HG03558 (cell line): ENCODE results near the gene VAMP8.
"Not testable (repeated sequence)": the region's sequence is repeated elsewhere in the genome, so short reads cannot be mapped to it uniquely, and the experiment has no call there.

Experiments used
- ATAC-seq: cut with Tn5 transposase; IDR thresholded peaks from one replicate; pipeline ENCODE4 v1.9.1; 2021; ENCODE audit warnings: moderate number of reproducible peaks; ENCODE audit not compliant: unreplicated experiment; ENCODE audit errors: extremely low read depth

VAMP8 gene

GRCh38 chr2:85596026-85596333 is 18.6 kb downstream of the VAMP8 start:
- no peak for ATAC-seq

DNA sequence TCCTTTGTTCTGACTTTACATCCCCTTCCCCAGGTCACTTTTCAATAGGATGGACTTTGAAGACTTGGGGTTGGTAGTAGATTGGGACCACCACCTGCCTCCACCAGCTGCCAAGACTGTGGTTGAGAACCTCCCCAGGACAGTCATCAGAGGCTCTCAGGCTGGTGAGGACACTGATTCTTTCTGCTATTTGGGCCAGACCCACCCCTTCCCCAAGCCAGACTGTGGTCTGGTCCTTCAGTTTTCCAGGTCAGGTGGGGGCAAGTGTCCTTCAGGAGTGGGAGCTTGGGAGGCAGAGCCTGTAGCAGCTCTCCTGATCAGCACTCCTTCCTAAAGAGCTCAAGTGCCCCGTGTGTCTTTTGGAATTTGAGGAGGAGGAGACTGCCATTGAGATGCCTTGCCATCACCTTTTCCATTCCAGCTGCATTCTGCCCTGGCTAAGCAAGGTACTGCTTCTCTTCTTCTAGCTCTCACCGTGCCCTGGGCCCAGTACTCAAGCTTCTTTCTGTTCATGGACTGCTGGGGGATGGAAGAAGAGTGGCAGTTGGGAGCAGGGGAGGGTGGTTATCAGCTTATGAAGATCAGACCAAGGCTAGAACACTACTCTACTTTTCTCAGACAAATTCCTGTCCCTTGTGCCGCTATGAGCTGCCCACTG is 19.2 kb downstream of the VAMP8 start:
- no peak for ATAC-seq

GRCh38 chr2:85597241-85597640 is 19.9 kb downstream of the VAMP8 start:
- no peak for ATAC-seq

DNA sequence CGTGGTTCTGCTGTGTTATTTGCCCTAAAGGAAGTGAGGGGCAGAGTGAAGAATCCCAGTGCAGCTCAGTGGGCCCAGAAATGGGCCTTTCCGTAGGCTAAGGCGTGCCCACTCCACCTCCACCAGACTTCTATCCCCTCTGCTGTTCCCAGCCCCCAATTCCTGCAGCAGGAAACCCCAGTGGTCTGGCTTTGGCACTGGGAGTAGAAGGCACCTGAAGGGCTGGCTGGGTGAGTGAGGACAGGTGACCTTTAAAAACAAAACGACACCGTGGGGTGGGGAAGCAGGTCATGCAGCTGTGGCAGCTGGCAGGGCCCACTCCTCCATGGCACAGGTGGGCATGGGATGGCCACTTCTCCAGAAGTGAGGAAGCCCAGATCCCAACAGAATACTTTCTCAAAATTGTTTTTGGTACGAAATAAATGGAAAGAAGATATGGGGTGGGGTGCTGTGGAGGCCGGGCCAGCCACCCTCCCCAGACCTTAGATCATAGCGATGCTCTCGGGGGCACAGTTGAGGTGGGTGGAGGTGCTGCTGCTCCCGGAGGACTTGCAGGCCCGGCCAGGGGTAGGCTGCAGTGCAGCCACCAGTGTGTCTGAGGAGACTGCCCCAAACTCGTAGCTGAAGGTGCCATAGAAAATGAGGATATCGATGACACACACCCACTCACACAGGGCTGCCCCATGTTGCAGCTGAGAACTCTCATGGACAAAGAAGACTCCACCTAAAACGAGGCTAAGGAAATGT is 21.4 kb downstream of the VAMP8 start:
- no peak for ATAC-seq

DNA sequence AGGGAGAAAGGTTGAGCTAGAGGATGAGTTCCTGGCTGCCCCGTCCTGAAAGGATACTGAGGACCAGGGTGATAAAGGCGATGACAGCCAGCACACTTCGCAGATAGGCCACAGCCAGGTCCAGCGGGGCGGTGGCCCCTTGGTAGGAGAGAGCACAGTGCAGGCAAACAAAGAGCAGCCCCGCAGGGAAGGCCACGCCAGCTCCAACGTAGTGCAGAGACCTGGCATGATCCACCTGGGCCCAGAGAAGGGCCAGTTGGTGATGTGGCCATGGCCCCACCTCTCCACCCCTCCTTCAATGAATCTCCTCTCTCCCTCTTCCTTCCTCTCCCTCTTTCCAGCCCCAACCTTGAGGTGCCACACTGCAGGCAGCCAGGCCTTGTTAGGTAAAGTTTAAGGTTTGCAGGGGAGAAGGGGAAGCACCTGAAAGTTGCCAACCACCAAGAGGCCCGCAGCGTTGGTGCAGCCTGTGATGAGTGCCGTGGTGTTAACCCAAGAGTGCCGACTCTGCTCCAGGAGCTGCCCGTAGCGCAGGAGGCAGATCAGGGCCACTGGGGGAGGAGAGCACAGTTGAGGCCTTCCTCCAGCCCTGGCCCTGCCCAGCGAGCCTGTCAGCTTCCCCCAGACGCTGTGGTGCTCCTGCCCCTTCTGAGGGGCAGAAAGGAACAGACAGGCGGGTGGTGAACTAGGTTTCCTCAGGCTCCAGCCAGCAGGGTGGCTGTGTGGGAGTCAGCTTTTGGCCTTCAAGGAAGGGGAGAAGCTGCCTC is 22.3 kb downstream of the VAMP8 start:
- no peak for ATAC-seq

GRCh38 chr2:85600235-85600575 is 22.8 kb downstream of the VAMP8 start:
- no peak for ATAC-seq

DNA sequence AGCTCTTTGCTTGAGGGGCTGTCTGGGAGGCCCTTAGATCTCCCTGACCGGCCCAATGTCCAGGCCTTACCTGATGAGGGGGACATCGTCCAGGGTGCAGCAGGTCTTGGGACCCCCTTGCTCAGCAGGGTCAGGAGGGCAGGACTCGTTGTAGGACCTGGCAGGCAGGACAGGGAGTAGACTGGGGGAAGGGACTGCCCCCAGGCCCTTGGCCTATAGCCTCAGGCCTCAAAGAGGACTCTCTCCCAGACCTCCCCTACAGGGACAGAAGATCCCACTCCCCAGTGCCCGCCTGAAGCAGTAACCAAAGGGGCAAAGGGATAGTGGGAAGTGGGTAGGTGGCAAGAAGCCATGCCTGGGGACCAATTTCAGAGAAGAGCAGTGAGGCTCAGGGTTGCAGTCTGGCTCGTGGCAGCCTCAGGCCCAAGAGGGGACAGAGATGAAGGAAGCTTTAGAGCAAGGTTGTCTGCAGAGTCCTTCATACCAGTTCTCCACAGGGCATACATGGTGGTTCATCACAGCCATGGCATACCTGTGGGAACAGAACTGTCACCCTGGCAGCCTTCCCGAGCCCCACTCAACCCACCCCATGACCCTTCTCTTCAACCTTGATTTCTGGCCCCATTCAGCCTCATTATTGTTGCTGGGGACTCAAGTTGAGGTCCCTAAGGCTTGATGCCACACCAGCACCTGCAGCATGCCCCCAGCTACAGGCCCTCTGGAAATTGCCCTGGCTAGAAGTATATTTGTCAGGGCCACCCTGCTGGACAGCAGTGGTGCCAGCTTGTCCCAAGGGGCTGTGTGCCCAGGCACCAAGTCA is 23.8 kb downstream of the VAMP8 start:
- no peak for ATAC-seq

DNA sequence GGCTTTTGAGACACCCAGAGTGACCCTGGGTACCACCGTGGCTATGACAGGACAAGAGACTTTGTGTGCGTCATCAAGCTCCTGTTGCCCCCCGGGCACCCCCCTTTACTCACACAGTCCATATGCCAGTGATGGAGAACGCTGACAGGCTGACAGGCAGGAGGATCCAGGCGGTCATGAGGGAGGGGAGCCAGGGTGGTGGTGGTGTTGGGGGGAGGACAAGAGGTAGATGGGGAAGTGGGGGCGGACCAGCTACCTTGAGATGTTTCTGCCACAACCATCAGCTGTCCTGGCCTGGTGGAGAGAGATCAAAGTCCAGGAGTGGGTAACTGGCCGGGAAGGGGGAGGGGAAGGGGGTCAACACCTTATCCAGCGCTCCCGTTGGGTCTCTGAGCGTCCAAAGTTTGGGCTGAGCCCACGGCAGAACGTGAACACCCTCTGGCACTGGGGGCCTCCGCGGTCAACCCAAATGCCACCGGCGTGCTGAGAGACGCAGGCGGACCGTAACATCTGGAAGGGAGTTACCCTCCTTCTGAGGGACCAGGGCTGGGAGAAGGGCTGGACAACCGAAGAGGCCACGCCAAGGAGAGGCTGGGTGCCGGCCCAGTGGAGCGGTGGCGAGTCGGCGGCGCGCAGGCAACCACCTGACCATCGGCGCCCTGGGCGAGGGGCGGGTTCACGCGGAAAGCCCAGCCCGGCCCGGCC is 24.5 kb downstream of the VAMP8 start:
- ATAC-seq, result peak; percentile 12

DNA sequence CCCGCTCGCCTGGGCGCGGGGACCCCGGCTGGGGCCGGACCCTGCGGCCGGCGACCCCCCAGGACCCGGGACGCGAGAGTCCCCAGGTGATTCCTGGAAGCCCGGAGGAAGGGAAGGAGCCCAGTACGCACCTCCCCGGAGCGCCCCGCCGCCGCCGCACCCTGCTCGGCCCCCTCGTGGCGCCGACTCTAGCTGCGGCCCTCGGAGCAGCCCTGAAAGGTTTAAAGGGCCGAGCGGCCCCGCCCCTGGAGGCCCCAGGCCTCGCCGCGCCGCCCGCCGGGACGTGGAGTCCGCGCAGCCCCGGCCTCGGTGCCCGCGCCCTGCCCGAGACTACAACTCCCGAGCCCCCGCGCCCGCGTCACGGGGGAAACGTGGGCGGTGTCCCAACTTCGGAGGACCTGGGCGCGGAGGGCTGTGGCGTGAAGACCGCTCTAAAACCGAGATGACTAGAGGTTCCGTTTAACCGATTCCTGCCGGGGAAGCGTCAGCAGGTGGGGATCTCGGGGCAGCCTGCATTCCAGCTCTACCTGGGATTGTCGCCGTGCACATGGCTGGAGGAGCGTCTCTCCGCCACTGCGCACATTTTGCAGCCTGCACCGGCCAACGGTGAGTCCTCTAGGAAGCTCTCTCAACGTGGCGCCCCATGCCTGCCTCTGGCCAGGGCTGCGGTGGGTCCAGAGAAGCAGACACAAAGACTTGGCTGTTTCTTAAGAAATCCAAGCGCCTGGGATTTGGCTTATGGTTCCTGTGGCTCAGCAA is 25.3 kb downstream of the VAMP8 start, which contains the start of gene TMEM150A:
TSS of gene TMEM150A (minus strand) at position 223 of the 759 bp plus-strand sequence. CDS start 750 bp downstream, outside the sequence.
- ATAC-seq, result peak; percentile 87

GRCh38 chr2:85604133-85604444 is 26.7 kb downstream of the VAMP8 start:
- not testable (repeated sequence) for ATAC-seq

GRCh38 chr2:85604568-85605339 is 27.4 kb downstream of the VAMP8 start:
- ATAC-seq, result no peak

GRCh38 chr2:85605406-85606115 is 28.2 kb downstream of the VAMP8 start:
- ATAC-seq, result no peak

DNA sequence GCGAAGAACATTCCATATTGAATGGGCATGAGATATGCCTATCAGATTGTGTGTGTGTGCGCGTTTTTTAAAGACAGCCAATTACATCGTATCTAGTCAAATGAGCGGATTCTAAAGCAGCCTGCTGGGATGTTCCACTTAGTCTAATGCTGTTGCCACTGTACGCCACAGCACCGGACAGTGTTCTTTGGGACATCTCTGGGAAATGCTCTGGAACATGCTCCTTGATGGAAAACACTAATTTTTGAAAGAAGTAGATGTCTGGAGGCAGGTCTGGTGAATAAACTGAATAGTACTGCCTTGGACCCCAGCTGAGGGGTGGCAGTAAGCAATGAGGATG is 28.7 kb downstream of the VAMP8 start:
- ATAC-seq, result no peak

DNA sequence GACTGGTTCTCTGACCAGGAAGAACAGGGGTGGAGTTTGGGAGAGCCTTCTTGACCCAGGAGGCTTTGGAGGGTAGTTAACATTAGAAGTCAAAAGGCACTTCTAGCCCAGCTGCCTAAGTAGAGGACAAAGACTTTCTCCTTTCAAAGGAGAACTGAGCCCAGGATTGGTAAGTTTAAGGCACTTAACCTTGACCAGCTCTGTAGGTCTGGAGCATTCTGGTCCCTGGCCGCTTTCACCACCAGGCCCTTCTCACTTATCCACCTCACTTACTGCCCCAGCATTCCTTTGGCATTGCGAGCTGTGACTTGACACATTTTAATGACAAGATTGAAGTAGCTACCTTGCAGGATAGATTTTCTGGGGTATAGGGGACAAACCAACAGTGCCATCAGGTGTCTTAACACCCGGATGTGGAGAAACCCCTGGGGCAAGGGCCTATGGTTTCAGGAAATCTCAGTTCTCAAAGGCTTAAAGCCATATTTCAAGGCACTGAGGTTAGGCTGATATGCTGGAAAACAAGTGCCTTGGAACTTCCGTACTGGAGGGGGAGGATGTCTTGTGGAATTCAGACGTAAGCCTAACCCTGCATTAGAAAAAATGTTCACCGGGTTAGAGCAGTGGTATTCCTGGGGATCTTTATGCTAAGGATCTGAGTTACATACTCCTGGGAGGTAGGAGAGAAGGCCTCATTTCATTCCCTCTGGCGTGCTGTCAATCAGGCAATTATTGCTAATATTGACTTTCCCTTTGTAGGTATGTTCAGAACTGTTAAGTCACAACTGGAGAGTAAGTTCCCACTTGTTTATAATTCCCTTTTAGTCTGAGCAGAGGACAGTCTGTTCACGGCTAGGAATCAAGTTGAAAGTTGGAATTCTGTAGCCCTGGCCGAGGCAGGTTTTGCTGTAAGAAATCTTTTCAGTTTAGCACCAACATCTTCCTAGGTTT is 30.2 kb downstream of the VAMP8 start:
- no peak for ATAC-seq

DNA sequence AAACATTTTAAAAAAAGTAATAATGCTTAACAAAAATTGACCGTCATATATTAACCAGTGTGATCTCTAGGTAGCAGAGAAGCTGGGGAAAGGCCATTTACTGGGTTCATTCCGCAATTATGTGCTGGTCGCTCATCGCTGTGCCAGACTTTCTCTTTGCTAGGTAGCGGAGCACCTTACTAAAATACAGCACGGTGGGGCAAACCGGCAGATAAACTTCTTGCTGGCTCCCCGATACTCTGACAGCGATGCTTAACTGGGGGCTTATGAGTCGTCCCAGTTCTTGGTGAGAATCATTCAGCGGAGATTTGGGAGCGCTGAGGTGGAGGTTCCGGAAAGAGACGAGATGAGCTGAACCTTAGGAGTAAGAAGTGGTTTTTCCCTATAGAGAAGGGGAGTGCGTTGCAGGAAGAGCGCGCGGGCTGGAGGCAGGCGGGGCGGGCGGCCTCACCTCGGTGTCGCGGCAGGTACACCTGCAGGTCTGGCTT is 33.9 kb downstream of the VAMP8 start:
- ATAC-seq, result no peak

- peak; percentile 48 for ATAC-seq
These were observed 34.6 kb downstream of the VAMP8 start, which contains the start of gene C2orf68 for GRCh38 chr2:85611705-85612587. C2orf68 (minus strand) TSS chr2:85612066; CDS start chr2:85611984, 82 bp downstream.
